A549 (cell line): ENCODE measurements around the gene GPR89A. TPM values are rescaled to one million over a fixed set of nuclear protein-coding genes. Genes with fewer than 3 reads are reported as not detected.

Experiments
- ATAC-seq, 2 experiments: fragments of 200-7000 bp in 1 of 2; fragments of >200 bp in 1 of 2; cut with Nextera tagmentation in 1 of 2; cut with Tn5 transposase in 1 of 2; 3 replicates each; pipeline versions ENCODE4 v1.8.0 to v1.9.1; 2018 to 2020; ENCODE audit warnings: mild to moderate bottlenecking in 1 of 2, moderate library complexity in 1 of 2
- CTCF ChIA-PET: fragments of 300-600 bp; sonication (Branson Sonifier 250); formaldehyde crosslinking; extraction: SDS; loops from one replicate; lab custom pipeline; 2021; ENCODE audit warnings: antibody characterized with exemption, inconsistent platforms; lab: Yijun Ruan, JAX
- POLR2A ChIA-PET: fragments of 350-600 bp; formaldehyde crosslinking; extraction: SDS; loops from one replicate; lab custom pipeline; 2021; ENCODE audit warnings: antibody characterized with exemption, inconsistent platforms; lab: Yijun Ruan, JAX
- DNase-seq, 2 experiments: peaks; one replicate each; pipeline versions ENCODE4 v3.0.0 to v3.0.0-alpha.2; 2011 to 2016; ENCODE audit warnings: low read depth in 1 of 2, low spot score in 1 of 2
- FAIRE-seq: peaks from 2 replicates; lab custom pipeline; 2011; peaks lifted over from hg19 to GRCh38; lab: Jason Lieb, UNC
- H3K27ac ChIP-seq, 2 experiments: fragments of >200 bp; sonication (Bioruptor Twin); formaldehyde crosslinking; 3 replicates each; pipeline ENCODE4 v1.5.1; 2016 to 2017
- H3K4me1 ChIP-seq: fragments of >200 bp; sonication (Bioruptor Twin); formaldehyde crosslinking; 3 replicates; pipeline ENCODE4 v1.6.1; 2016
- H3K4me2 ChIP-seq: fragments of >200 bp; sonication (Bioruptor Twin); formaldehyde crosslinking; 3 replicates; pipeline ENCODE4 v1.6.1; 2016
- H3K4me3 ChIP-seq: fragments of >200 bp; sonication (Bioruptor Twin); formaldehyde crosslinking; 3 replicates; pipeline ENCODE4 v1.5.1; 2016
- H3K9me3 ChIP-seq: fragments of >200 bp; sonication (Bioruptor Twin); formaldehyde crosslinking; 3 replicates; pipeline ENCODE4 v1.6.1; 2016
- BCL3 ChIP-seq: fragments of >200 bp; sonication (Bioruptor Twin); formaldehyde crosslinking; IDR thresholded peaks from 3 replicates; pipeline ENCODE4 v1.6.1; 2016
- CEBPB ChIP-seq, 2 experiments: fragments of >200 bp in 1 of 2; sonication (Bioruptor Twin) in 1 of 2; formaldehyde crosslinking in 1 of 2; IDR thresholded peaks; 2 replicates each; pipeline ENCODE4 v1.6.1; 2012 to 2016
- ELK1 ChIP-seq: fragments of 150-350 bp; IDR thresholded peaks from 2 replicates; pipeline ENCODE4 v1.6.1; 2014; ENCODE audit warnings: low read depth, mild to moderate bottlenecking, low read length
- EP300 ChIP-seq, 2 experiments: fragments of >200 bp; sonication (Bioruptor Twin); formaldehyde crosslinking; IDR thresholded peaks; 2 replicates in 1 of 2; 3 replicates in 1 of 2; pipeline ENCODE4 v1.6.1; 2016 to 2017
- ESRRA ChIP-seq: fragments of 150-350 bp; IDR thresholded peaks from 2 replicates; pipeline ENCODE4 v1.6.1; 2014; ENCODE audit warnings: mild to moderate bottlenecking, low read length, borderline replicate concordance
- FOSL2 ChIP-seq, 2 experiments: fragments of 450-650 bp in 1 of 2; fragments of >200 bp in 1 of 2; sonication (Bioruptor Twin) in 1 of 2; formaldehyde crosslinking; IDR thresholded peaks; 2 replicates each; pipeline versions ENCODE4 v1.5.0 to v1.6.1; 2016 to 2020; ENCODE audit warnings: mild to moderate bottlenecking in 1 of 2, moderate library complexity in 1 of 2
- GATA3 ChIP-seq: IDR thresholded peaks from 2 replicates; pipeline ENCODE4 v1.6.1; 2012; ENCODE audit warnings: borderline replicate concordance
- HOXA7 ChIP-seq: fragments of 250-450 bp; sonication (Bioruptor Pico); IDR thresholded peaks from 2 replicates; pipeline ENCODE4 v1.5.0; 2020; ENCODE audit warnings: mild to moderate bottlenecking, moderate library complexity
- JUNB ChIP-seq: fragments of >200 bp; sonication (Bioruptor Twin); formaldehyde crosslinking; IDR thresholded peaks from 2 replicates; pipeline ENCODE4 v1.6.1; 2016
- MAFK ChIP-seq: fragments of 450-650 bp; IDR thresholded peaks from 2 replicates; pipeline ENCODE4 v1.6.1; 2014; ENCODE audit not compliant: partially characterized antibody
- MAX ChIP-seq: IDR thresholded peaks from 2 replicates; pipeline ENCODE4 v1.6.1; 2012
- MAZ ChIP-seq: fragments of 150-350 bp; IDR thresholded peaks from 2 replicates; pipeline ENCODE4 v1.6.1; 2014; ENCODE audit warnings: antibody characterized with exemption, low read depth, low read length, borderline replicate concordance
- PBX3 ChIP-seq: IDR thresholded peaks from 2 replicates; pipeline ENCODE4 v1.6.1; 2012
- POLR2A ChIP-seq: IDR thresholded peaks from 2 replicates; pipeline ENCODE4 v1.6.1; 2012; ENCODE audit warnings: mild to moderate bottlenecking, low read length
- POLR2AphosphoS2 ChIP-seq: conservative IDR thresholded peaks from 2 replicates; pipeline ENCODE4 v1.6.1; 2012; ENCODE audit warnings: low read length, improper control_type of control experiment, inconsistent platforms
- RAD21 ChIP-seq, 2 experiments: fragments of >200 bp in 1 of 2; sonication (Bioruptor Twin) in 1 of 2; formaldehyde crosslinking in 1 of 2; IDR thresholded peaks in 1 of 2; conservative IDR thresholded peaks in 1 of 2; 2 replicates in 1 of 2; 3 replicates in 1 of 2; pipeline ENCODE4 v1.6.1; 2012 to 2018; ENCODE audit warnings: inconsistent platforms in 1 of 2
- REST ChIP-seq: fragments of 200-600 bp; sonication (generic); IDR thresholded peaks from 2 replicates; pipeline ENCODE4 v1.6.1; 2016; ENCODE audit warnings: antibody characterized with exemption, mild to moderate bottlenecking, moderate library complexity
- RFX5 ChIP-seq: fragments of 450-650 bp; IDR thresholded peaks from 2 replicates; pipeline ENCODE4 v1.7.1; 2014; ENCODE audit warnings: antibody characterized with exemption, mild to moderate bottlenecking, moderate library complexity
- ZC3H11A ChIP-seq: fragments of 450-650 bp; IDR thresholded peaks from 2 replicates; pipeline ENCODE4 v1.6.1; 2014; ENCODE audit warnings: antibody characterized with exemption, mild to moderate bottlenecking
- WGBS: methylation state at CpG from one replicate; pipeline ENCODE4 v1.1.6; 2017; ENCODE audit errors: missing lambda C conversion rate; 5-methylcytosine and 5-hydroxymethylcytosine counted together
- polyA plus RNA-seq, 4 experiments: library from polyadenylated mRNA; depleted of rRNA in 3 of 4; stranded (reverse); fragments of >200 nt; fragmentation: RNase III in 1 of 4; extraction: RNeasy Plus Mini Kit Qiagen cat#74134 plus additional on column Dnase treatment in 1 of 4; gene quantifications; 2 replicates in 3 of 4; 3 replicates in 1 of 4; pipeline ENCODE4 v1.2.3, GENCODE V29; 2011 to 2017

Gene GPR89A
- polyA plus RNA-seq, 2 of the 4 experiments (the other 2 are of a cell fraction), result 15.2 to 33.8 TPM

GRCh38 chr1:145706086-145706664, 98.4 kb downstream of the GPR89A start:
- Histone ChIP-seq H3K4me2 (peak overlapping the region; percentile 48), H3K27ac (peak overlapping the region; percentile 56 to 78; a peak in 5 of 6 replicates), H3K4me3 (no peak overlapping the region), H3K4me1 (peaks cover 40% of the 10 kb centered on the region), H3K9me3 (no peaks in the 10 kb centered on the region)
- WGBS, result 0% methylated on average over 2 of the region's 2 CpGs
- FAIRE-seq (no peak), ATAC-seq (peak; percentile 79 to 81), DNase-seq (peak; percentile 55 to 84)
- POLR2A ChIA-PET, result no interaction called here
- CTCF ChIA-PET, result interaction anchor here (0.9 to 5.6 kb wide), 2 partner anchors 15 to 32 kb away, joined by 3 to 35 read pairs; no protein-coding TSS in a partner anchor
- TF ChIP-seq MAX, result peak; percentile 58
- no peak for TF ChIP-seq RAD21 (conservative IDR thresholded peaks at IDR 0.05 in 1 of 2, IDR thresholded peaks at IDR 0.05 in 1 of 2)
- TF ChIP-seq GATA3, result peak; percentile 71; the same call in 1 of the 2 replicates
- TF ChIP-seq ZC3H11A, result no peak
- no peak for TF ChIP-seq EP300 (IDR thresholded peaks at IDR 0.05)
- peak; percentile 48; the same call in 1 of the 2 replicates for TF ChIP-seq FOSL2 (IDR thresholded peaks at IDR 0.05)
- peak; percentile 79 for TF ChIP-seq FOSL2 (CRISPR knock-in tag; IDR thresholded peaks at IDR 0.05)
- 0 out of 2 replicates have a peak, but pooled peaks have one; percentile 18 for TF ChIP-seq JUNB
- no peak for TF ChIP-seq HOXA7
- TF ChIP-seq, all 56 proteins: peak for 4

- TF ChIP-seq POLR2AphosphoS2, result no peak
- H3K4me3 ChIP-seq, result no peak within 1 kb of the TSS
- WGBS, result 75% methylated on average over 9 of the region's 9 CpGs
- peak within 1 kb of the TSS; percentile 48 for H3K4me2 ChIP-seq
- peaks cover 51% of the 10 kb centered on the region for H3K4me1 ChIP-seq
- DNase-seq, result no peak
- no peaks in the 10 kb centered on the region for H3K9me3 ChIP-seq
- FAIRE-seq, result no peak
- peak within 1 kb of the TSS; percentile 56 to 78 for H3K27ac ChIP-seq
- ATAC-seq, result no peak; a peak in 1 of 6 replicates
- ChIA-PET CTCF (interaction anchor here (0.9 to 5.6 kb wide), 2 partner anchors 14 to 31 kb away, joined by 3 to 35 read pairs; no protein-coding TSS in a partner anchor), POLR2A (no interaction called here)
These were observed 99.5 kb downstream of the GPR89A start, which contains the start of gene PDZK1 for GRCh38 chr1:145707183-145707867. Gene PDZK1 (minus strand): TSS chr1:145707368. CDS start chr1:145688021, 19,347 bp downstream.

- Histone ChIP-seq H3K4me3 (no peak overlapping the region), H3K4me1 (peaks cover 53% of the 10 kb centered on the region), H3K9me3 (no peaks in the 10 kb centered on the region), H3K4me2 (no peak overlapping the region), H3K27ac (peak overlapping the region; percentile 56 to 78; a peak in 5 of 6 replicates)
- ATAC-seq, result no peak
- POLR2A ChIA-PET, result no interaction called here
- WGBS, result 70% methylated on average over 7 of the region's 7 CpGs
- CTCF ChIA-PET, result interaction anchor here (1.9 to 2.1 kb wide), 2 partner anchors 12 to 14 kb away, joined by 9 to 11 read pairs; no protein-coding TSS in a partner anchor
- TF ChIP-seq POLR2A, result no peak
- no peak for TF ChIP-seq ELK1
- no peak for TF ChIP-seq PBX3
- TF ChIP-seq BCL3, result no peak
- TF ChIP-seq CEBPB (IDR thresholded peaks at IDR 0.05), result no peak
- no peak for TF ChIP-seq RFX5
- TF ChIP-seq ESRRA, result no peak
- no peak for TF ChIP-seq REST
- TF ChIP-seq MAZ, result no peak
- TF ChIP-seq MAFK, result no peak
- no peak for FAIRE-seq
- no peak for DNase-seq
These were observed 100.3 kb downstream of the GPR89A start for GRCh38 chr1:145708063-145708462.
